Activated gamma-delta T cell treated with Interleukin-2 at 50 U/mL for 16 hours (primary cell): Measurements from ENCODE around the gene ASB16.
"Not testable (repeated sequence)": the region's sequence is repeated elsewhere in the genome, so short reads cannot be mapped to it uniquely, and the experiment has no call there.

Experiments
- DNase-seq: peaks from one replicate; pipeline ENCODE4 v3.0.0-alpha.2; 2020

Gene ASB16, protein sequence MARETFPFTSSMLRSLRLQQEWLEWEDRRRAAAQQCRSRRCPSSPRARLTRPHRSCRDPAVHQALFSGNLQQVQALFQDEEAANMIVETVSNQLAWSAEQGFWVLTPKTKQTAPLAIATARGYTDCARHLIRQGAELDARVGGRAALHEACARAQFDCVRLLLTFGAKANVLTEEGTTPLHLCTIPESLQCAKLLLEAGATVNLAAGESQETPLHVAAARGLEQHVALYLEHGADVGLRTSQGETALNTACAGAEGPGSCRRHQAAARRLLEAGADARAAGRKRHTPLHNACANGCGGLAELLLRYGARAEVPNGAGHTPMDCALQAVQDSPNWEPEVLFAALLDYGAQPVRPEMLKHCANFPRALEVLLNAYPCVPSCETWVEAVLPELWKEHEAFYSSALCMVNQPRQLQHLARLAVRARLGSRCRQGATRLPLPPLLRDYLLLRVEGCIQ

DNA sequence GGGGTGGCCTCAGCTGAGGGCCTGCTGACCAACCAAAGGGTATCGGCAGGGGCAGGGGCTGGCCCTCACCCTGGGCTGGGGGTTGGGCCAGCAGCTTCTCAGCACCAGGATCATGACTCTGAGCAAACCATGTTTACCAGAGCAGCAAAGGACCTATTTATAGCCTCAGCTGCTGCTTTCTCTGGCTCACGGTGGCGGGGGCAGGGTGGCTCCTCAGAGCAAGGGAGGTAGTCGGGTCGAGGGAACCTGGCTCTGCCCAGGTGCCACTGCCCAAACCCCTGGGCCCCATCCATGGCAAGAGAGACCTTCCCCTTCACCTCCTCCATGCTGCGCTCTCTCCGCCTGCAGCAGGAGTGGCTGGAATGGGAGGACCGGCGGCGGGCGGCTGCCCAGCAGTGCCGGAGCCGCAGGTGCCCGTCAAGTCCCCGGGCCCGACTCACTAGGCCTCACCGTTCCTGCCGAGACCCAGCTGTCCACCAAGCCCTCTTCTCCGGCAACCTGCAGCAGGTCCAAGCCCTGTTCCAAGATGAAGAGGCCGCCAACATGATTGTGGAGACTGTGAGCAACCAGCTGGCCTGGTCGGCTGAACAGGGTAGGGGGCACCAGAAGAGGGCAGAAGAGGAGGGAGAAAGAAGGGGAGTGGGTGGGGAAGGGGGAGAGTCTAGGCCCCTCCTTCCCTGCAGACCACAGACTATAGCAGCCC, at the start of gene ASB16:
ASB16 (plus strand) TSS at position 206 of the 703 bp plus-strand sequence; CDS start at position 292, 86 bp downstream.
- DNase-seq: no peak

DNA sequence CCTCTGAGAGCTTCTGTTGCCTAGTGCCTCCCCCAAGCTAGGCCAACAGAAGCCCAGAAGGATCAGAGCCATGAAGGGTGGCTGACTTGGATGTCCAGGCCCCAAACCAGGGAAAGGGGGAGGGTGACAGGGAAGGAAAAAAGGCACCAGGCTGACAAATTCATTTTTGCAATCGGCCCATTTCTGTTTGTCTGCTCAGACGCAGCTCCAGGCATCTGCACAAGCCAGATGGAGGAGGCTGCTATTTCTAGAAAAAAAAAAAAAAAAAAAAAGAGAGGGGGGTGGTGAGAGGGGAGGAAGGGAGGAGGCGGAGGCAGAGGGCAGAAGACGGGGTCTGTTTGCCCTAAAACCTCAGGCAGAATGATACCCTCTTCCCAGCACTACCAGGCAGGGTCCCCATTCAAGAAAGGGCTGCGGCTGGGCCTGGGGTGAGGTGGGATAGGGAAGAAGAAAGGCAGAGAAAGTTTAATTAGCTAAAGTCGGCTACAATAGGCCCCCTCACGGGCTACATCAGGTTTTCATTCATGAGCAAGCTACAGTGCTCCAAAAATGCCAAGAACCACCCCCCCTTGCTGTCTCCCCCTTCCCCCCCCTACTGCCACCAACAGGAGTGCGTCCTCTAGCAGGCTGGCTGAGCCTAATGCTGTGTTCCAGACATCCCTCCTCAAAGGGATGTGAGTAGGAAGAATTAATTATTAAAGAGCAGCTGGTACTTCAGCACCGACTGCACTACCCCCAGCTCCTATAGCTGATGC, 49.5 kb upstream of the ASB16 start:
- no peak for DNase-seq

DNA sequence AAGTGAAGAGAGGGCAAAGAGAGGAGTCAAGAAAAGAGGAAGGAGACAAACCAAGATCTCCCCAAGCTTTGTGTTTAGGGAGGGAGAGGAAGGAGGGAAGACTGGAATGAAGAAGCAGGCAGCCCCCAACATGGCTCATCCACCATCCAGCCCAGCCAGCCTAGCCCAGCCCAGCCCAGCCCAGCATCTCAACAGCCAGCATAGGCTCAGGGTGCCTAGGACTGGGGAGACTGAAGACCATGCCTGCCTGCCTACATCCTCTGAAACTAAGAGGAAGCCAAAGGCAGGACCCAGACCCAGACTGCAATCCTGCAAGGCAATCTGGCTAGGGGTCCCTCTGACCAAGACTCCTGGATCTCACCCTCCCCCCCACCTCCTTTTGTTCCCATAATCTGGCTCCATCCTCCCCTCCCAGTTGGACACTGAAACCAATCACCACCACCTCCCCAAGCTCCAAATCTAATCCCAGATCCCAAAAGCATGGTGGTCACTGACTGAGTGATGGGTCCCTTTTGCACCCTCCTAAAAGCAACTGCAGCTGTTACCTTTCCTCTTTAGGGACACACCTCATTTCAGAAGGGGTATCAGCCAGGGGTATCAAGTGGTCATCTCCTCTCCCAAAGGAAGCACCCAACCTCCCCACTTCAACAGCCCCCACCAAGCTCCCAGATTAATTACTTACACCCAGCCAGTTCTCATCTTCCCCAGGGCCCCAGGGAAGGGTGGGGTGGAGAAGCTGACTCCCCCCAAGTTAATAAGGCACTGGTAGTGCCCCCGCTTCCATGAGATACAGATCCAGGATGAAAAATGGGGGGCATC, 48.3 kb upstream of the ASB16 start:
- DNase-seq: no peak

DNA sequence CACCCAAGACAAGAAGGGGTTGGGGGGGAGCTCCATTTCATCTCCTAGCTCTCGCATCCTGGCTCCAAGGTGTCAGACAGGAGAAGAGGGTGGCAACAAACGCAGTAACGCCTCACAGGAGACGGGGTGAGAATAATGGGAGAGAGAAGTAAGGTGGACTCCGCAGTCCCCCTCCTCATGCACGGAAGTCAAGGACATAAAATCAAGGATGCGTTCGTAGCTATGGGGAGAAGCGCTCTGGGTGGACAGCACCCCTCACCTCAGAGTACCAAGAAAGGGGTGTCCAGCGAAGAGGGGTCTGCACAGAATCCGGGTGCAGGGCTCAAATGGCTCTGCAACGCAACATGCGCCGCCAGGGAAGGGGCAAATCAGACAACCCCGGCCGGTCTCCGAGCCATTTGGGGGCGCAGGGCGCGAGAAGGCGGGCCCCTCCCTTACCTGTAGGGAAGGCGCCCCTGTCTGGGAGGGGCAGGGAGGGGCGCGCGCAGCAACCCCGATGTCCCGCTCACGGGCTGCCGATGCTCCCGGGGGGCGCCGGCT, 47.6 kb upstream of the ASB16 start:
- DNase-seq: peak; percentile 32

DNA sequence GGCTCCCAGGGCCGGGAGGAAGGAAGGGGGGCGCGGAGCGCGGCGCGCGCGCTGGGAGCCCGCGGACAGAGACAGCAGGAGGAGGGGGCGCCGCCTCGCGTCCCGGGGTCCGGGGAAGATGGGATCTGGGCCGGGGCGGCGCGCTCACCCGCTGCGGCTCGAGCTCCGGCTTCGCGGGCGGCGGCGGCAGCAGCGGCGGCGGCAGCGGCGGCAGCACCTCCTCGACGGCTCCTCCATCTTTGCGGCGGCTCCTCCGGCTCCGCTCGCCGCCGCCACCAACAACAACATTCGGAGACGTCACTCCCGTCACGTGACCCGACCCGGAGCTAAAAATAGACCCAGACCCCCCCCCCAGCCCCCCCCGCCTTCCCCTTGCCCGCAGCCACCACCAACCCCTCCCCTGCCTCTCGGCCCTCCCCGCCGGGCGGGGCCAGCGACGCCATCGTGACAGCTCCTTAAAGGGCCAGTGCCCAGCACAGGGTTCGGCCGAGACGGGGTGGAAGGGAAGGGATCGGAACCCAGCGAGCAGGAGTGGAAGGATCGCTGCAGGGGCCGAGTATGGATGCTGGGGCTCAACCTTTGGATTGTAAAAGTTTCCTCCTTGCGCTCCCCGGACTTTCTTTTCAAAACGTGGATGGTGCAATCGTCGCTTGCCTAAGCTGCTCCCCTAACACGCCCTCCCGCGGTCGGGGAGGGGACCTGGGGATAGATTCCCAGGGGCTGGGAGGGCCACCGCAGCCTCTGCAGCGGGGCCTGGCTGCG, 47.0 kb upstream of the ASB16 start, which contains the start of gene HDAC5:
HDAC5 (minus strand) TSS at position 286 of the 762 bp plus-strand sequence. CDS start 6,126 bp downstream, outside the sequence.
- peak; percentile 96 for DNase-seq

DNA sequence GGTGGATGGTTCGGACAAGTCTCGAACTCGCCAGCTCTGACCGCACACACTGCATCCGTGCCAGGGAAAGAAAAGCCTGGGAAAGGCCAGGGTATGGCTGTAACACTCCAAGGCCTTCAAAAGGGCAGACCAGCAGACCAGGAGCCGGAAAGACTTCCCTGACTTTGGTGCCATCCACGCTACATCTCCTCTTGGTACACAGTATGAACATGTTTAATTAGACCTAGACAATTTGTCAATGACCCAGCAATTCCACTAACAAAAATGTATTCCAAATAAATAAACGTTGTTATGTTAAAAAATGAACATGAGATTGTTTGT, 46.4 kb upstream of the ASB16 start:
- DNase-seq: no peak

DNA sequence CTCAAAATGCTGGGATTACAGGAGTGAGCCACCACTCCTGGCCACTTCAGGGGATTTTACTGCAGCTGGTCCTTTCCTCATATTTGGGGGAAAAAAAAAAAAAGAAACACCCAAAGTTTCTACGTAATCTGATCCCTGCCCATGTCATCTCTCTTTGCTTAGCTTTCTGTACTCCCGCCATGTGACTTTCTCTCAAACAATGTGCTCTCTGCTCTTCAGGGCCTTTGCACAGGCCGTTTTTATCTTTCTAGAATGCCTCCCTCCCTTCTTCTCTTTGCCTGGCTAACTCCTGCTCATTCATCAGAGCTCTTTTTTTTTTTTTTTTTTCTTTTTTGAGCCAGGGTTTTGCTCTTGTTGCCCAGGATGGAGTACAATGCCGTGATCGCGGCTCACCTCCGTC, 42.1 kb upstream of the ASB16 start:
- no peak for DNase-seq

DNA sequence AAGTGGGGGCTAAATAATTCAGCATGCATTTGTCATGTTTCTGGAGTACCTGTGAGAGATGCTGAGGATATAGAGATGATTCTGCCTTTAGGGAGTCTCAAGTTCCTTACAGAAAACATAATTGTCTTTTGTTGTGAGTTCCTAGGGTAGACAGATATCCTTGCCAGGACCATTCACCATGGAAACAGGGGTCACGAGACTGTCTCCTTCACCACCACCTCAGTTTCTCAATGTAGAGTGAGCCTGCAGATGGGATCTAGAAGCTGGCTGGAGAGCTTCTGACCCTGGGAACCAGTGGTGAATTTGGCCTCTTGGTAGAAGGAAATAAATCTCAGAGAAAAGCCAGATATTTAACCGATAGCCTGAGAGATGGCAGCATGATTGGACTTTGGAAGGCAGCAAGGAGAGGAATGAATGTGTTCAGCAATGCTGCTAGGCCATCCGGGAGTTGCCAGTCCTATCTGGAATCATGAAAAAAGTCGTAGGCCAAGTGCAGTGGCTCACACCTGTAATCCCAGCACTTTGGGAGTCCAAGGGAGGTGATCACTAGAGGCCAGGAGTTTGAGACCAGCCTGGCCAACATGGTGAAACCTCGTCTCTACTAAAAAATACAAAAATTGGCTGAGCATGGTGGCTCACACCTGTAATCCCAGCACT, 39.7 kb upstream of the ASB16 start:
- DNase-seq: no peak

DNA sequence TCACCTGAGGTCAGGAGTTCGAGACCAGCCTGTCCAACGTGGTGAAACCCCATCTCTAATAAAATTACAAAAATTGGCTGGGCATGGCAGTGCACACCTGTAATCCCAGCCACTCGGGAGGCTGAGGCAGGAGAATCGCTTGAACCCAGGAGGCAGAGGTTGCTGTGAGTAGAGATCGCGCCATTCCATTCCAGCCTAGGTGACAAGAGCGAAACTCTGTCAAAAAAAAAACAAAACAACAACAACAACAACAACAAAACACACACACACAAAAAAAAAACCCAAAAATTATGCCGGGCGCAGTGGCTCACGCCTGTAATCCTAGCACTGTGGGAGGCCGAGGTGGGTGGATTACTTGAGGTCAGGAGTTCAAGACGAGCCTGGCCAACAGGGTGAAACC, 39.1 kb upstream of the ASB16 start:
- DNase-seq: not testable (repeated sequence)

DNA sequence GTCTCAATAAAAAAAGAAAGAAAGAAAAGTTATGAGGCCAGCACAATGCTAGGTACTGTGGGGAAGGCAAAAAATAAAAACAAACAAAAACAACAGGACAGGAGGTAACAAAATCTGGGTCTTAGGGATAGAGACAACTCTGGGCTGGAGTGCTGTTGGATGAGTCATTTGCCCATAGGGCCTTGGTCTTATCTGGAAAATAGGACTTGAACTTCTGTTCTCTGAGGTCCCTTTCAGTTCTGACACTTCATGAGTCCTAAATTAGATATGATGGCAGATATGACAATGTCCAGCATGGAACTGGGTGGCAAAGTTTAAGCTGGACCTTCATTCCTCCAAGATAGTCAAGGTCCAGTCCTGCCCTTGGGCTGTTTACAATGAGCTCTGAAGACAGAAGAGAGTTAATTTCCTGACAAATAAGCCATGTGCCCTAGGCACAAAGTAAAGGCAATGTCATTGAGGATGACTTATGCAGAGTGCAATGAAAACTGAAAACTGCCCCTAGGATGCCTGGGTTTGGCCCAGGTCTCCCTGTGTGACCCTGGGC, 38.2 kb upstream of the ASB16 start:
- no peak for DNase-seq

DNA sequence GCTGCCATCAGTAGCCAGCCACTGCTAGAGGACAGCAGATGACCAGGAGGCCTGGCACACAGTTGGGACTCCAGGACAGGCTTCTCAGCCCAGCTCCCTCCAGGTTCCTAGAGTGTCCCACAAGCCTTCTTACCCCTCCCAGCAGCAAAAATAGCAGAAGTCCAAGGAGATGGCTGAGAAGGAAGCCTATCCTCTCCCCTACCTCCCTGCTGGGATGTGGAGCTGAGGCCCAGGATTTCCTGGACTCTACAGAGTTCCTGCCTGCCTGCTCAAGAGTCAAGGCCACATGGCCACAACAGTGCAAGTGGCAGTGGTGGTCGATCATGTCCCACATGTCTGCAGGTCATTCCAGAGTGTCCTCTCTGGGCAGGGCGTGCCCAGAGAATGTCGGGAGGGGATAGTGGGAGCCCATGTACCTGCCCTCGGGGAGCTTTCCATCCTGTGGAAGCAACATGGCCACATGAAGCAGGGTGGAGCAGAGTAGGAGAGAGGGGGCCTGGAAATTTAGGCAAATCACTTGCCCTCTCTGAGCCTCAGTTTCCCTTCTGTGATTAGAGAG, 36.5 kb upstream of the ASB16 start:
- DNase-seq: no peak

DNA sequence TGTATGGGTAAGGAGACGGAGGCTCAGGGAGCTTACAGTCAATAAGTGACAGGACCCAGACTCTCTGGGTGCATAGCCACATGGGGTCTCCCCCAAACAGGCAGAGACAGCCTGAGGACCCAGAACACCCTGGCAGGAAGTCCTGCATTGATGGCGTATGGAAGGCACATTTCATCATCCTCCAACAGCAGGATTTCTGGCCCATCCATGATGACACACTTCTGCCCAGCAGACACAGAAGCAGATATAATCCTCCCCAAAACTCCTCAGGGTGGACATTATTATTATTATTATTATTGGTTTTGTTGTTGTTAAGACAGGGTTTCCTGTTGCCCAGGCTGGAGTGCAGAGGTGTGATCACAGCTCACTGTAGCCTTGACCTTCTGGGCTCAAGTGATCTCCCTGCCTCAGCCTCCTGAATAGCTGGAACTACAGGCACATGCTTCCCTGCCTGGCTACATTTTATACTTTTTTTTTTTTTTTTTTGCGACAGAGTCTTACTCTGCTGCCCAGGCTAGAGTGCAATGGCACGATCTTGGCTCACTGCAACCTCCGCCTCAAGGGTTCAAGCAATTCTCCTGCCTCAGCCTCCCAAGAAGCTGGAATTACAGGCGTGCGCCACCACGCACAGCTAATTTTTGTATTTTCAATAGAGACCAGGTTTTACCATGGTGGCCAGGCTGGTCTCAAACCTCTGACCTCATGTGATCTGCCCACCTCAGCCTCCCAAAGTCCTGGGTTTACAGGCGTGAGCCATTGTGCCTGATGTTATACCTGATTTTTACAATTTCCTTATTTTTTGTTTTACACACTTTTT, 35.5 kb upstream of the ASB16 start:
- no peak for DNase-seq

DNA sequence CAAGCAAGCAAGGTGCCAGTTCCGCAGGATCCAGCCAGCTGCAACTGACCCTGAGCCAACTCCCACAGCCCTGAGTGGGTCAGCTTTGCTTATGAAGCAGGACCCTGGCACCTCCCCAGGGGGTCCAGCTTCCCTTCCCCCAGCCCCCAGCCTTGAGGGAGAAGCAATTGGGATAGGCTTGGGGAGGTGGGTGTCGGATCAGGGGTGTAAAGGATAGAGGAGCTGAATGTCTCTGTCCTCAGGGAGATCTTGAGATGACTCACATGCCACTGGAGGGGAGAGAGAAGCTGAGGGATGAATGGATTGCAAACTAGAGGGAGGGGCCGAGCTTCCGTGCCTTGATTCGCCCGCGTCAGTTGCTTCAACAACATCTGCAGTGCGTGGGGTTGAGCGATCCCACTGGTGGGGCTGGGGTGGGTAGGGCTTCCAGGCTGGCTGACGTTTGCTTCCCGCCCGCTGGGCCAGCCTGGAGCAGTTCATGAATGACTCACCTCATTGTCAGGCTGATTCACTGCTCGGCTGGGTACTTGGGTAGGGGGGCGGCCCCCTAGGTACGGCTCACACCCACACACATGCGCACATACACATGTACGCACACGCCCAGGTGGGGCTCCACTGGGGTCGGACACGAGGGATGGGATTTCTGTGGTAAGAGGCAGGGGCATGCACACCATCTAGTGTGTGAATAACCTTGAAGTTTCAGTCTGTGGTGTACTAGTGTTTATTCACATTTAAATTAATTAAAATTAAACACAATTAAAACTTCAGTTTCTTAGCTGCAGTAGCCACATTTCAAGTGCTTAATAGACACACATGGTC, 32.4 kb upstream of the ASB16 start:
- no peak for DNase-seq

DNA sequence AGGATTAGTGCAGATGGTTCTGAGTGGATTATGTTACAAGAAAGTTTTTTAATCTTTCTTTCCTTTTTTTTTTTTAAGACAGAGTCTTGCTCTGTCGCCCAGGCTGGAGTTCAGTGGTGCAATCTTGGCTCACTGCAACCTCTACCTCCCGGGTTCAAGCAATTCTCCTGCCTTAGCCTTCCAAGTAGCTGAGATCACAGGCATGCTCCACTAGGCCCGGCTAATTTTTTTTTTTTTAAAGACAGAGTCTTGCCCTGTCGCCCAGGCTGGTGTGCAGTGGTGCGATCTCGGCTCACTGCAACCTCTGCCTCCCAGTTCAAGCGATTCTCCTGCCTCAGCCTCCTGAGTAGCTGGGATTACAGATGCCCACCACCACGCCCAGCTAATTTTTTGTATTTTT, 26.6 kb upstream of the ASB16 start:
- DNase-seq: not testable (repeated sequence)

DNA sequence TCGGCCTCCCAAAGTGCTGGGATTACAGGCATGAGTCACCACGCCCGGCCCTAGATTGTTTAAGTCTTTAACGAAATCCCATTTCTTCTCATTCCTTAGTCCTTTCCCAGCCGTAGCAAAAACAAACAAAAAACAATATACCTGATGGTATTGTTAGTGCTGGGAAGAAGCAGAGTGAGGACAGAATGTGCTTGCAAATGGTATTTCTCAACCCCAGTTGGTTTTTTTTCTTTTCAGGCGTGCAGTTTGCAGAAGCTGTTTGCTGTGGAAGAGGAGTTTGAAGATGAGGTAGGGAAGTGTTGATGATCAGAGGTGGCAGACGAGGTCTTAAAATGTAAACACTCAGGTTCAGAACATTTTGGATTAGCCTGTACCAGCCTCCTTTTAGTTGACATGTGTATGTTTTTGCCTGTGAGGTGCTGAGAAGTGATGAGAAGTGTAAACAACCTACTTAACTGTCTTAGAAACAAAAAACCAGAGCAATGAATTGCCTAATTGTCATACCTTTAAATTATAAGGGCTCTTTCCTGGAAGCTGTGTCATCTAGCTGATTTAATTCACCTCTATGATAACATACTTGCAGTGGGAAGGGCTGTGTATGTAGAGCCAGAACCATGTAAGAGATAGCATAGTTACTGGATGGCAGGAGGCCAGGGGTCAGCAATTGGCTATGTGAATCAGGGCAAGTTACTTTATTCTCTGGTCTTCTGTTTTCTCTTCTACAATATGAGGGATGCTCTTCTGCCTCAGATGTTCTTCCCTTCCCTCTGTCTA, 25.4 kb upstream of the ASB16 start:
- no peak for DNase-seq

DNA sequence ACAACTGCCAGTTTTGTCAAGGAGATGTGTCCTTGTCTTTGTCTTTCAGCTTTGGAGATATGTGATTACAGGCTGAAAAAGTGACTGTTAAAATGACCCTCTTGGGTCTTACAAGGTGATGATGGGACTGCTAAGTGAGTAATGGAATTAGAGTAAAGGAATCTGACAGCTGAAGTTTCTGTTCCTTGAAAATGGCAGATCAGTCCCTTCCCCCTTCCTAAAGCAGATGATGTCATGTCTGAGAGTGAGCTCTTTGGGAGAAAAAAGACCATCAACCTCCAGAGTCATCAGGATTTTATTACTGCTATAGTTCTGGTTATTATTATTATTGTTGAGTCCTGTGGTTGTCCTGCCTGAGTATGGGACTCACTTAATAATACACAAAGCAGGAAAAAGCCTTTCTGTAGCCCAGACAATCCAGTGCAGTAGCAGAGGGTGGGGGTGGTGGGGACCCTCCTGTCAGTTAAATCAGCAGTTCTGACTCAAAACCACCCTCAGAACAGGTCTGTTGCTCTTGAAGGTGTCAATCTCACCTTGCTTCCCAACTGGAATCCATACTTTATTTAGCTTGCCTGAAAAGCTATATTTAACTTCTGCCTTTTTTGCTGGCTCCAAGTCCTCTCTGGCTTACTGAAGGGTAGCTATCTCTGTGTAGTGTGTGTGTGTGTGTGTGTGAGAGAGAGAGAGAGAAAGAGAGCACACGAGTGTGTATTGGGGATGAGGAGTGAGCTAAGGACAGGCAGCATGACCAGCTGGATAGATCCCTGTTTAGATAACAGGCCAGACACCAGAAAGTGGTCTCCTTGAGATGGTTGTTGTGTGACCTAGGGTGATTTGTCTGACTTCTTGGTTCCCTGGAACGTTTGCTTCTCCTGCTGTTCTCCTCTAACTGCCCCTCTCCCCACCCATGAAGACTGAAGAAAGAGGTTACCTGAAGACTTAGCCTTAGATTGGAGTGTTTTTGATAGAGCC, 23.8 kb upstream of the ASB16 start:
- DNase-seq: no peak
